Measurements from ENCODE around the gene SPOCK2. TPM values are rescaled to one million over a fixed set of nuclear protein-coding genes. Genes with fewer than 3 reads are reported as not detected.

SPOCK2 gene
- total and polyA plus RNA-seq, 2 of the 13 experiments (the other 11 are each of a cell fraction or from before 2014, with no cell fraction given): 8.6 to 30.6 TPM

DNA sequence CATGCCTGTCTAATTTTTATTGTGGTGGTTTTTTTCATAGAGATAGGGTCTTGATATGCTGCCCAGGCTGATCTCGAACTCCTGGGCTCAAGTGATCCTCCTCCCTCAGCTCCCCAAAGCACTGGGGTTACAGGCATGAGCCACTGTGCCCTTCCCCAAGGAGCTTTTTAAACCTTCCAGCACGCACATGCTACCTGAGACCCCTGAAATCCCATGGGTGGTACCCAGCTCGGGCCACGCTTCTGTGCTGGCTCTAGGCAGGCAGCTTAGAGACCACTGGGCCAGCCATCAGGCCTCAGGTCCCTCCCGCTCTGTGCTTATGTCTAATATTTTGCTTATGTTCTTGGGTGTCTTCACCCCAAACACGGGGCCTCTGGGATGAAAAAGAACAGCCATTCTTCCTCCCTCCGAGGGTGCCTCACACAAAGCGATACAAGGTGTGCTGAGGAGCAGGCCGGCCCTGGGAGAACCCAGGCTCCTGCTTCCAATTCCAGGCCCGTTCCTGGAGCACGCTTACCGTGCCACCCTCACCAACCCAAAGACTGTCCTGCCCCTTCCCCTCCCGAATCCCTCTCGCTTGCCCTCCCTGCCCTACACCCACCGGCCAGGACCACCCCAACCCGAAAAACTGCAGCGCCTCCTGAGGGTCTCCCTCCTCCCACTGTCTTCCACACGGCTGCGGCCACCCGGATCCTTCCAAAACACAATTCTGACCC is 10.9 kb downstream of the SPOCK2 start (continued):
- TF ChIP-seq, protein P1, sequence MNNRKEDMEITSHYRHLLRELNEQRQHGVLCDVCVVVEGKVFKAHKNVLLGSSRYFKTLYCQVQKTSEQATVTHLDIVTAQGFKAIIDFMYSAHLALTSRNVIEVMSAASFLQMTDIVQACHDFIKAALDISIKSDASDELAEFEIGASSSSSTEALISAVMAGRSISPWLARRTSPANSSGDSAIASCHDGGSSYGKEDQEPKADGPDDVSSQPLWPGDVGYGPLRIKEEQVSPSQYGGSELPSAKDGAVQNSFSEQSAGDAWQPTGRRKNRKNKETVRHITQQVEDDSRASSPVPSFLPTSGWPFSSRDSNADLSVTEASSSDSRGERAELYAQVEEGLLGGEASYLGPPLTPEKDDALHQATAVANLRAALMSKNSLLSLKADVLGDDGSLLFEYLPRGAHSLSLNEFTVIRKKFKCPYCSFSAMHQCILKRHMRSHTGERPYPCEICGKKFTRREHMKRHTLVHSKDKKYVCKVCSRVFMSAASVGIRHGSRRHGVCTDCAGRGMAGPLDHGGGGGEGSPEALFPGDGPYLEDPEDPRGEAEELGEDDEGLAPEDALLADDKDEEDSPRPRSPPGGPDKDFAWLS (CRISPR knock-in tag; IDR thresholded peaks at IDR 0.05; ENCODE audit: borderline replicate concordance): no peak

DNA sequence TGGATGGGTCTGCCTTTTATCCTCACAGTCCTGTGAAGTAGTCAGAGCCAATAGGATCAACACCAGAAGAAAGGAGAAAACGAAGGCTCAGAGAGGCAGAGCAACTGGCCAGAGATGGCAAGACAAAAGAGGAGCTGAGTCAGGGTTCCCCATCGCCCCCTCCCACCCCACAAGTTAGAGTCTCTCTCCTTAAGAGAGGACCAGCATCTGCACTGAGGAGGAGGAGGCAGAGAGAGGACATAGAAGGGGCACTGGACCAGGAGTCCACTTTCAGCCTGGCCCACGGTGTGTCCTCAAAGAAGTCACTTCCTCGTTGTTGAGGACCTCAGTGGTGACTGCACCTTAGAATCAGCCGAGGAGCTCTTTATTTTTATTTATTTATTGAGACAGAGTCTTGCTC is 11.6 kb downstream of the SPOCK2 start:
- Histone ChIP-seq H3K27me3 (ENCODE audit: control insufficient read depth in 1 of 2, insufficient read depth in 2 of 2, low read length in 2 of 2) (peaks cover 7 to 34% of the 10 kb centered on the region in 2 experiments), H3K4me2 (ENCODE audit: low read depth, low read length) (no peak overlapping the region), H3K9me3 (ENCODE audit: low read length) (no peaks in the 10 kb centered on the region), H4K20me1 (ENCODE audit: insufficient read depth, low read length) (no peaks in the 10 kb centered on the region), H3K27ac (ENCODE audit: extremely low read length, insufficient read depth, low read length) (no peak overlapping the region), H3K4me3 (replicated peaks in 1 of 3; ENCODE audit: insufficient read depth in 1 of 3, low read depth in 2 of 3, low read length in 3 of 3) (no peak overlapping the region), H3K9ac (ENCODE audit: insufficient read depth, low read depth, low read length) (no peak overlapping the region), H3K4me1 (ENCODE audit: insufficient read depth, low read length) (peaks cover 26% of the 10 kb centered on the region), H2AFZ (ENCODE audit: low read length) (no peak overlapping the region), H3K36me3 (replicated peaks in 1 of 2; ENCODE audit: control insufficient read depth in 1 of 2, insufficient read depth in 2 of 2, low read length in 2 of 2) (no peaks in the 10 kb centered on the region), H3K79me2 (ENCODE audit: insufficient read depth, low read length) (no peaks in the 10 kb centered on the region)
- CTCF ChIA-PET (ENCODE audit: low intra/inter-chr PET ratio, low total read pairs): no interaction called here
- no peak for FAIRE-seq
- BruUV-seq (replicated peaks): no TSS peak
- in situ Hi-C loops (cut with HindIII; ENCODE audit: extremely low pct_ligation_motif_present, low pct_unique_long_range_greater_than_20kb): loop anchor here (25.0 kb wide), 1 partner anchor 261 kb away; no protein-coding TSS in a partner anchor
- no peak for DNase-seq (ENCODE audit: low spot score)
- POLR2A ChIA-PET: interaction anchor here (1.1 kb wide), 1 partner anchor 197 kb away, joined by 3 read pairs; the partner anchor contains the start of gene DDIT4
- 5% methylated on average over 3 of the region's 5 CpGs for WGBS (ENCODE audit: low lambda C conversion rate)
- intact Hi-C loops (cut with micrococcal nuclease; ENCODE audit: unreplicated experiment): no loop called here
- ATAC-seq: no peak
- TF ChIP-seq, protein P2, sequence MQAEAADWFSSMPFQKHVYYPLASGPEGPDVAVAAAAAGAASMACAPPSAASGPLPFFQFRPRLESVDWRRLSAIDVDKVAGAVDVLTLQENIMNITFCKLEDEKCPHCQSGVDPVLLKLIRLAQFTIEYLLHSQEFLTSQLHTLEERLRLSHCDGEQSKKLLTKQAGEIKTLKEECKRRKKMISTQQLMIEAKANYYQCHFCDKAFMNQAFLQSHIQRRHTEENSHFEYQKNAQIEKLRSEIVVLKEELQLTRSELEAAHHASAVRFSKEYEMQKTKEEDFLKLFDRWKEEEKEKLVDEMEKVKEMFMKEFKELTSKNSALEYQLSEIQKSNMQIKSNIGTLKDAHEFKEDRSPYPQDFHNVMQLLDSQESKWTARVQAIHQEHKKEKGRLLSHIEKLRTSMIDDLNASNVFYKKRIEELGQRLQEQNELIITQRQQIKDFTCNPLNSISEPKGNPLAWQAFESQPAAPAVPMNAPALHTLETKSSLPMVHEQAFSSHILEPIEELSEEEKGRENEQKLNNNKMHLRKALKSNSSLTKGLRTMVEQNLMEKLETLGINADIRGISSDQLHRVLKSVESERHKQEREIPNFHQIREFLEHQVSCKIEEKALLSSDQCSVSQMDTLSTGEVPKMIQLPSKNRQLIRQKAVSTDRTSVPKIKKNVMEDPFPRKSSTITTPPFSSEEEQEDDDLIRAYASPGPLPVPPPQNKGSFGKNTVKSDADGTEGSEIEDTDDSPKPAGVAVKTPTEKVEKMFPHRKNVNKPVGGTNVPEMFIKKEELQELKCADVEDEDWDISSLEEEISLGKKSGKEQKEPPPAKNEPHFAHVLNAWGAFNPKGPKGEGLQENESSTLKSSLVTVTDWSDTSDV (CRISPR knock-in tag; IDR thresholded peaks at IDR 0.05): no peak
- no peak for TF ChIP-seq MIER3 (CRISPR knock-in tag; IDR thresholded peaks at IDR 0.05; ENCODE audit: borderline replicate concordance)
- TF ChIP-seq, protein P3, sequence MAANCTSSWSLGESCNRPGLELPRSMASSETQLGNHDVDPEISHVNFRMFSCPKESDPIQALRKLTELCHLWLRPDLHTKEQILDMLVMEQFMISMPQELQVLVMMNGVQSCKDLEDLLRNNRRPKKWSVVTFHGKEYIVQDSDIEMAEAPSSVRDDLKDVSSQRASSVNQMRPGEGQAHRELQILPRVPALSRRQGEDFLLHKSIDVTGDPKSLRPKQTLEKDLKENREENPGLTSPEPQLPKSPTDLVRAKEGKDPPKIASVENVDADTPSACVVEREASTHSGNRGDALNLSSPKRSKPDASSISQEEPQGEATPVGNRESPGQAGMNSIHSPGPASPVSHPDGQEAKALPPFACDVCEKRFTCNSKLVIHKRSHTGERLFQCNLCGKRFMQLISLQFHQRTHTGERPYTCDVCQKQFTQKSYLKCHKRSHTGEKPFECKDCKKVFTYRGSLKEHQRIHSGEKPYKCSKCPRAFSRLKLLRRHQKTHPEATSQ (CRISPR knock-in tag; IDR thresholded peaks at IDR 0.05; ENCODE audit: borderline replicate concordance): no peak
- TF ChIP-seq, protein P4, sequence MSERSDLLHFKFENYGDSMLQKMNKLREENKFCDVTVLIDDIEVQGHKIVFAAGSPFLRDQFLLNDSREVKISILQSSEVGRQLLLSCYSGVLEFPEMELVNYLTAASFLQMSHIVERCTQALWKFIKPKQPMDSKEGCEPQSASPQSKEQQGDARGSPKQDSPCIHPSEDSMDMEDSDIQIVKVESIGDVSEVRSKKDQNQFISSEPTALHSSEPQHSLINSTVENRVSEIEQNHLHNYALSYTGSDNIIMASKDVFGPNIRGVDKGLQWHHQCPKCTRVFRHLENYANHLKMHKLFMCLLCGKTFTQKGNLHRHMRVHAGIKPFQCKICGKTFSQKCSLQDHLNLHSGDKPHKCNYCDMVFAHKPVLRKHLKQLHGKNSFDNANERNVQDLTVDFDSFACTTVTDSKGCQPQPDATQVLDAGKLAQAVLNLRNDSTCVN (CRISPR knock-in tag; IDR thresholded peaks at IDR 0.05; ENCODE audit: borderline replicate concordance): no peak
- TF ChIP-seq MBNL3 (CRISPR knock-in tag; conservative IDR thresholded peaks at IDR 0.05): no peak
- TF ChIP-seq SYNCRIP (IDR thresholded peaks at IDR 0.05; ENCODE audit: insufficient read depth, low read depth, low read length): no peak
- no peak for TF ChIP-seq ZNF430 (CRISPR knock-in tag; IDR thresholded peaks at IDR 0.05)
- TF ChIP-seq GATAD1 (CRISPR knock-in tag; IDR thresholded peaks at IDR 0.05): no peak
- TF ChIP-seq ZNF468 (CRISPR knock-in tag; IDR thresholded peaks at IDR 0.05): no peak
- TF ChIP-seq, protein P5, sequence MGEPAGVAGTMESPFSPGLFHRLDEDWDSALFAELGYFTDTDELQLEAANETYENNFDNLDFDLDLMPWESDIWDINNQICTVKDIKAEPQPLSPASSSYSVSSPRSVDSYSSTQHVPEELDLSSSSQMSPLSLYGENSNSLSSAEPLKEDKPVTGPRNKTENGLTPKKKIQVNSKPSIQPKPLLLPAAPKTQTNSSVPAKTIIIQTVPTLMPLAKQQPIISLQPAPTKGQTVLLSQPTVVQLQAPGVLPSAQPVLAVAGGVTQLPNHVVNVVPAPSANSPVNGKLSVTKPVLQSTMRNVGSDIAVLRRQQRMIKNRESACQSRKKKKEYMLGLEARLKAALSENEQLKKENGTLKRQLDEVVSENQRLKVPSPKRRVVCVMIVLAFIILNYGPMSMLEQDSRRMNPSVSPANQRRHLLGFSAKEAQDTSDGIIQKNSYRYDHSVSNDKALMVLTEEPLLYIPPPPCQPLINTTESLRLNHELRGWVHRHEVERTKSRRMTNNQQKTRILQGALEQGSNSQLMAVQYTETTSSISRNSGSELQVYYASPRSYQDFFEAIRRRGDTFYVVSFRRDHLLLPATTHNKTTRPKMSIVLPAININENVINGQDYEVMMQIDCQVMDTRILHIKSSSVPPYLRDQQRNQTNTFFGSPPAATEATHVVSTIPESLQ (CRISPR knock-in tag; conservative IDR thresholded peaks at IDR 0.05): no peak
- no peak for TF ChIP-seq SIN3B (IDR thresholded peaks at IDR 0.05; ENCODE audit: low read length)

Measured in HepG2 (cell line).